ENCODE data around the gene SHB. TPM values are rescaled to one million over a fixed set of nuclear protein-coding genes. Genes with fewer than 3 reads are reported as not detected.

The SHB gene
- total RNA-seq, 6 donors from 2014 or later: 29.3 to 51.2 (median 33.3) TPM

- Histone ChIP-seq H3K9me3 (no peaks in the 10 kb centered on the region), H3K4me1 (peaks cover 30 to 50% (median 44%) of the 10 kb centered on the region in 4 donors), H3K4me3 (no peak overlapping the region), H3K27ac (peak overlapping the region; percentile 60 to 80 (median 72)), H3K27me3 (no peaks in the 10 kb centered on the region), H3K36me3 (no peaks in the 10 kb centered on the region)
- TF ChIP-seq EP300 (IDR thresholded peaks at IDR 0.05): peak in 2 of 4 donors; percentile 62 to 90
- peak; percentile 86 to 91 for TF ChIP-seq POLR2AphosphoS5 (IDR thresholded peaks at IDR 0.05)
- no peak for TF ChIP-seq CTCF (IDR thresholded peaks at IDR 0.05)
- peak in 1 of 4 donors; percentile 17 for TF ChIP-seq POLR2A (IDR thresholded peaks at IDR 0.05)
- WGBS, 2 donors: 13 to 20% methylated on average over 6 to 15 of the region's 15 CpGs
- DNase-seq (peak; percentile 85 to 90), ATAC-seq (ENCODE audit: low FRiP score in 2 of 2) (peak; percentile 81 to 88)
Observed at GRCh38 chr9:37994639-37995347, 74.2 kb downstream of the SHB start.

- Histone ChIP-seq H3K27ac (peak overlapping the region in 2 of 4 donors; percentile 20 to 64), H3K4me1 (peaks cover 30 to 48% (median 36%) of the 10 kb centered on the region in 4 donors), H3K4me3 (no peak overlapping the region), H3K27me3 (no peaks in the 10 kb centered on the region), H3K36me3 (no peaks in the 10 kb centered on the region), H3K9me3 (no peaks in the 10 kb centered on the region)
- ATAC-seq (ENCODE audit: low FRiP score in 2 of 2) (peak in 1 of 2 donors; percentile 49), DNase-seq (peak in 1 of 2 donors; percentile 57)
- TF ChIP-seq EP300 (IDR thresholded peaks at IDR 0.05) (peak in 1 of 4 donors; percentile 26), POLR2AphosphoS5 (IDR thresholded peaks at IDR 0.05) (no peak), POLR2A (IDR thresholded peaks at IDR 0.05) (no peak)
- WGBS, 2 donors: 32 to 43% methylated on average over 8 of the region's 8 CpGs
Observed at GRCh38 chr9:37992924-37993349, 76.1 kb downstream of the SHB start.

GRCh38 chr9:37990404-37991015, 78.5 kb downstream of the SHB start:
- Histone ChIP-seq H3K4me1 (peaks cover 28 to 40% (median 29%) of the 10 kb centered on the region in 4 donors), H3K9me3 (no peaks in the 10 kb centered on the region), H3K27me3 (no peaks in the 10 kb centered on the region), H3K4me3 (no peak overlapping the region), H3K27ac (no peak overlapping the region), H3K36me3 (no peaks in the 10 kb centered on the region)
- DNase-seq: no peak
- ATAC-seq (ENCODE audit: low FRiP score in 2 of 2): no peak
- TF ChIP-seq POLR2A (IDR thresholded peaks at IDR 0.05) (no peak), CTCF (IDR thresholded peaks at IDR 0.05) (no peak), POLR2AphosphoS5 (IDR thresholded peaks at IDR 0.05) (no peak), EP300 (IDR thresholded peaks at IDR 0.05) (no peak)
- 51 to 61% methylated on average over 5 of the region's 5 CpGs for WGBS, 2 donors

- H3K4me3 ChIP-seq: no peak overlapping the region
- no peak for DNase-seq
- TF ChIP-seq EP300 (IDR thresholded peaks at IDR 0.05) (no peak), CTCF (IDR thresholded peaks at IDR 0.05) (no peak), POLR2A (IDR thresholded peaks at IDR 0.05) (no peak), POLR2AphosphoS5 (IDR thresholded peaks at IDR 0.05) (no peak)
- no peak for ATAC-seq (ENCODE audit: low FRiP score in 2 of 2)
- no peak overlapping the region for H3K27ac ChIP-seq
- 66 to 71% methylated on average over 5 of the region's 5 CpGs for WGBS, 2 donors
- no peaks in the 10 kb centered on the region for H3K36me3 ChIP-seq
- no peaks in the 10 kb centered on the region for H3K9me3 ChIP-seq
- peaks cover 24 to 39% (median 26%) of the 10 kb centered on the region in 4 donors for H3K4me1 ChIP-seq
- H3K27me3 ChIP-seq: no peaks in the 10 kb centered on the region
Observed at GRCh38 chr9:37989701-37990100, 79.3 kb downstream of the SHB start.

GRCh38 chr9:37988602-37989001, 80.4 kb downstream of the SHB start:
- ATAC-seq (ENCODE audit: low FRiP score in 2 of 2): no peak
- DNase-seq: no peak
- 46 to 50% methylated on average over 2 of the region's 2 CpGs for WGBS, 2 donors
- TF ChIP-seq POLR2A (IDR thresholded peaks at IDR 0.05) (no peak), POLR2AphosphoS5 (IDR thresholded peaks at IDR 0.05) (no peak), EP300 (IDR thresholded peaks at IDR 0.05) (no peak), CTCF (IDR thresholded peaks at IDR 0.05) (no peak)
- Histone ChIP-seq H3K27me3 (no peaks in the 10 kb centered on the region), H3K36me3 (no peaks in the 10 kb centered on the region), H3K4me1 (peaks cover 15 to 28% (median 17%) of the 10 kb centered on the region in 4 donors), H3K27ac (no peak overlapping the region), H3K9me3 (no peaks in the 10 kb centered on the region), H3K4me3 (no peak overlapping the region)
